Ectodermal cell (in vitro differentiated cells): Measurements from ENCODE around the gene IQSEC1.

Experiments used
- H3K27ac ChIP-seq: 2 replicates; pipeline ENCODE4 v1.7.0; 2013; ENCODE audit warnings: mild to moderate bottlenecking, low read depth, low read length; ENCODE audit not compliant: insufficient read depth, poor library complexity, severe bottlenecking
- H3K27me3 ChIP-seq: 2 replicates; pipeline ENCODE4 v1.7.0; 2013; ENCODE audit warnings: mild to moderate bottlenecking, low read length; ENCODE audit not compliant: insufficient read depth, control insufficient read depth, poor library complexity, severe bottlenecking
- H3K36me3 ChIP-seq: one replicate; pipeline ENCODE4 v1.7.0; 2013; ENCODE audit warnings: low read length; ENCODE audit not compliant: control insufficient read depth, insufficient read depth
- H3K4me1 ChIP-seq: one replicate; pipeline ENCODE4 v1.7.0; 2013; ENCODE audit warnings: low read length; ENCODE audit not compliant: control insufficient read depth, insufficient read depth
- H3K4me3 ChIP-seq: 2 replicates; pipeline ENCODE4 v1.7.0; 2013; ENCODE audit warnings: low read depth, low read length, control low read depth; ENCODE audit not compliant: insufficient read depth
- H3K9me3 ChIP-seq: 2 replicates; pipeline ENCODE4 v1.7.0; 2013; ENCODE audit warnings: mild to moderate bottlenecking, low read length, moderate library complexity; ENCODE audit not compliant: control insufficient read depth
- WGBS, 2 experiments: methylation state at CpG; one replicate each; pipeline ENCODE4 v1.1.7; 2013; ENCODE audit warnings: missing lambda C conversion rate in 2 of 2; 5-methylcytosine and 5-hydroxymethylcytosine counted together

IQSEC1 gene

GRCh38 chr3:13077431-13078162, 4.4 kb upstream of the IQSEC1 start:
- peaks cover 21% of the 10 kb centered on the region for H3K4me1 ChIP-seq
- H3K36me3 ChIP-seq: no peaks in the 10 kb centered on the region
- 79 to 82% methylated on average over 21 of the region's 21 CpGs for WGBS, 2 experiments

GRCh38 chr3:13075986-13076654, 2.9 kb upstream of the IQSEC1 start:
- peaks cover 45% of the 10 kb centered on the region for H3K27me3 ChIP-seq
- H3K9me3 ChIP-seq: no peaks in the 10 kb centered on the region
- peaks cover 26% of the 10 kb centered on the region for H3K4me1 ChIP-seq
- no peak overlapping the region for H3K4me3 ChIP-seq
- no peaks in the 10 kb centered on the region for H3K36me3 ChIP-seq
- WGBS, 2 experiments: 76 to 82% methylated on average over 9 of the region's 9 CpGs
- H3K27ac ChIP-seq: no peak overlapping the region

More at GRCh38 chr3:13077431-13078162, 4.4 kb upstream of the IQSEC1 start:
- Histone ChIP-seq H3K27ac (no peak overlapping the region), H3K27me3 (peaks cover 36% of the 10 kb centered on the region), H3K9me3 (no peaks in the 10 kb centered on the region), H3K4me3 (no peak overlapping the region)

- no peaks in the 10 kb centered on the region for H3K9me3 ChIP-seq
- peaks cover 45% of the 10 kb centered on the region for H3K27me3 ChIP-seq
- H3K27ac ChIP-seq: no peak overlapping the region
- peaks cover 26% of the 10 kb centered on the region for H3K4me1 ChIP-seq
- no peaks in the 10 kb centered on the region for H3K36me3 ChIP-seq
- 90 to 94% methylated on average over 7 of the region's 7 CpGs for WGBS, 2 experiments
- no peak overlapping the region for H3K4me3 ChIP-seq
These were observed 2.1 kb upstream of the IQSEC1 start for GRCh38 chr3:13075318-13075717.

GRCh38 chr3:13074006-13074375, 762 bp upstream of the IQSEC1 start:
- WGBS, 2 experiments: 68 to 72% methylated on average over 13 of the region's 13 CpGs
- H3K4me1 ChIP-seq: peaks cover 22% of the 10 kb centered on the region
- H3K36me3 ChIP-seq: no peaks in the 10 kb centered on the region
- H3K9me3 ChIP-seq: no peaks in the 10 kb centered on the region
- no peak overlapping the region for H3K27ac ChIP-seq
- no peak overlapping the region for H3K4me3 ChIP-seq
- H3K27me3 ChIP-seq: peaks cover 45% of the 10 kb centered on the region

- Histone ChIP-seq H3K27ac (no peak overlapping the region), H3K27me3 (peaks cover 45% of the 10 kb centered on the region), H3K4me1 (peaks cover 14% of the 10 kb centered on the region), H3K9me3 (no peaks in the 10 kb centered on the region), H3K36me3 (no peaks in the 10 kb centered on the region), H3K4me3 (peak overlapping the region; percentile 38)
- 6 to 9% methylated on average over 38 of the region's 38 CpGs for WGBS, 2 experiments
These were observed 466 bp downstream of the IQSEC1 start for GRCh38 chr3:13072600-13073325.

- H3K27me3 ChIP-seq: peaks cover 45% of the 10 kb centered on the region
- no peaks in the 10 kb centered on the region for H3K9me3 ChIP-seq
- no peaks in the 10 kb centered on the region for H3K36me3 ChIP-seq
- H3K4me1 ChIP-seq: peaks cover 14% of the 10 kb centered on the region
- H3K27ac ChIP-seq: no peak overlapping the region
- 83 to 85% methylated on average over 14 of the region's 14 CpGs for WGBS, 2 experiments
- H3K4me3 ChIP-seq: no peak overlapping the region
These were observed 1.0 kb downstream of the IQSEC1 start for GRCh38 chr3:13072239-13072599.

- H3K9me3 ChIP-seq: no peaks in the 10 kb centered on the region
- peaks cover 14% of the 10 kb centered on the region for H3K4me1 ChIP-seq
- H3K4me3 ChIP-seq: no peak overlapping the region
- no peaks in the 10 kb centered on the region for H3K36me3 ChIP-seq
- WGBS, 2 experiments: 89 to 90% methylated on average over 12 to 13 of the region's 13 CpGs
- peaks cover 45% of the 10 kb centered on the region for H3K27me3 ChIP-seq
- H3K27ac ChIP-seq: no peak overlapping the region
These were observed 1.5 kb downstream of the IQSEC1 start for GRCh38 chr3:13071695-13072094.

- peaks cover 14% of the 10 kb centered on the region for H3K4me1 ChIP-seq
- H3K36me3 ChIP-seq: no peaks in the 10 kb centered on the region
- no peak overlapping the region for H3K4me3 ChIP-seq
- 78 to 86% methylated on average over 10 to 11 of the region's 11 CpGs for WGBS, 2 experiments
- no peak overlapping the region for H3K27ac ChIP-seq
- H3K9me3 ChIP-seq: no peaks in the 10 kb centered on the region
- H3K27me3 ChIP-seq: peaks cover 39% of the 10 kb centered on the region
These were observed 2.7 kb downstream of the IQSEC1 start for GRCh38 chr3:13070391-13071070.

GRCh38 chr3:13069495-13069894, 3.7 kb downstream of the IQSEC1 start:
- H3K36me3 ChIP-seq: no peaks in the 10 kb centered on the region
- 90 to 99% methylated on average over 4 of the region's 4 CpGs for WGBS, 2 experiments
- peaks cover 14% of the 10 kb centered on the region for H3K4me1 ChIP-seq
- no peak overlapping the region for H3K27ac ChIP-seq
- no peaks in the 10 kb centered on the region for H3K9me3 ChIP-seq
- H3K27me3 ChIP-seq: peaks cover 28% of the 10 kb centered on the region
- no peak overlapping the region for H3K4me3 ChIP-seq
